ENCODE measurements around the gene FARS2.

FARS2 gene

GRCh38 chr6:5314191-5314865 is 53.0 kb downstream of the FARS2 start:
- DNase-seq (ENCODE audit: extremely low spot score, insufficient read length, low read depth) (no peak), FAIRE-seq (peak; percentile 79)

GRCh38 chr6:5315881-5316280 is 54.6 kb downstream of the FARS2 start:
- no peak for FAIRE-seq

GRCh38 chr6:5316951-5317350 is 55.6 kb downstream of the FARS2 start:
- no peak for FAIRE-seq
- no peak for DNase-seq (ENCODE audit: extremely low spot score, insufficient read length, low read depth)

More at GRCh38 chr6:5315881-5316280, 54.6 kb downstream of the FARS2 start:
- no peak for DNase-seq (ENCODE audit: extremely low spot score, insufficient read length, low read depth)

- DNase-seq (ENCODE audit: extremely low spot score, insufficient read length, low read depth) (no peak), FAIRE-seq (no peak)
Measured at GRCh38 chr6:5318617-5319272, 57.4 kb downstream of the FARS2 start.

GRCh38 chr6:5323979-5324378 is 62.7 kb downstream of the FARS2 start:
- DNase-seq (ENCODE audit: extremely low spot score, insufficient read length, low read depth) (no peak), FAIRE-seq (no peak)

GRCh38 chr6:5325173-5325572 is 63.9 kb downstream of the FARS2 start:
- FAIRE-seq, result no peak
- no peak for DNase-seq (ENCODE audit: extremely low spot score, insufficient read length, low read depth)

GRCh38 chr6:5326022-5326641 is 64.8 kb downstream of the FARS2 start:
- FAIRE-seq, result no peak
- no peak for DNase-seq (ENCODE audit: extremely low spot score, insufficient read length, low read depth)

GRCh38 chr6:5328800-5329199 is 67.5 kb downstream of the FARS2 start:
- DNase-seq (ENCODE audit: extremely low spot score, insufficient read length, low read depth), result no peak
- no peak for FAIRE-seq

- DNase-seq (ENCODE audit: extremely low spot score, insufficient read length, low read depth), result no peak
- FAIRE-seq, result no peak
Measured at GRCh38 chr6:5331845-5332442, 70.6 kb downstream of the FARS2 start.

GRCh38 chr6:5333658-5334057 is 72.3 kb downstream of the FARS2 start:
- FAIRE-seq (no peak), DNase-seq (ENCODE audit: extremely low spot score, insufficient read length, low read depth) (no peak)

GRCh38 chr6:5334341-5334740 is 73.0 kb downstream of the FARS2 start:
- no peak for FAIRE-seq
- DNase-seq (ENCODE audit: extremely low spot score, insufficient read length, low read depth), result no peak

GRCh38 chr6:5335020-5335419 is 73.7 kb downstream of the FARS2 start:
- peak; percentile 81 for FAIRE-seq
- no peak for DNase-seq (ENCODE audit: extremely low spot score, insufficient read length, low read depth)

- DNase-seq (ENCODE audit: extremely low spot score, insufficient read length, low read depth), result no peak
- peak; percentile 29 for FAIRE-seq
Measured at GRCh38 chr6:5337573-5337972, 76.3 kb downstream of the FARS2 start.

GRCh38 chr6:5338177-5338960 is 77.1 kb downstream of the FARS2 start:
- no peak for DNase-seq (ENCODE audit: extremely low spot score, insufficient read length, low read depth)
- peak; percentile 78 for FAIRE-seq

GRCh38 chr6:5339786-5340185 is 78.5 kb downstream of the FARS2 start:
- FAIRE-seq (no peak), DNase-seq (ENCODE audit: extremely low spot score, insufficient read length, low read depth) (no peak)

GRCh38 chr6:5341845-5342244 is 80.5 kb downstream of the FARS2 start:
- DNase-seq (ENCODE audit: extremely low spot score, insufficient read length, low read depth), result no peak
- peak; percentile 54 for FAIRE-seq

- no peak for DNase-seq (ENCODE audit: extremely low spot score, insufficient read length, low read depth)
- FAIRE-seq, result no peak
Measured at GRCh38 chr6:5343998-5344397, 82.7 kb downstream of the FARS2 start.

- no peak for DNase-seq (ENCODE audit: extremely low spot score, insufficient read length, low read depth)
- FAIRE-seq, result no peak
Measured at GRCh38 chr6:5345324-5345723, 84.0 kb downstream of the FARS2 start.

- FAIRE-seq (no peak), DNase-seq (ENCODE audit: extremely low spot score, insufficient read length, low read depth) (no peak)
Measured at GRCh38 chr6:5351552-5352210, 90.4 kb downstream of the FARS2 start.

- no peak for DNase-seq (ENCODE audit: extremely low spot score, insufficient read length, low read depth)
- FAIRE-seq, result no peak
Measured at GRCh38 chr6:5353971-5354370, 92.7 kb downstream of the FARS2 start.
